IPS-18a (cell line): ENCODE results near the gene MXI1.

Experiments
- H3K27ac ChIP-seq: one replicate; pipeline ENCODE4 v1.5.1; 2013; ENCODE audit warnings: low read length
- H3K27me3 ChIP-seq: one replicate; pipeline ENCODE4 v1.6.1; 2013; ENCODE audit warnings: mild to moderate bottlenecking, low read length; ENCODE audit not compliant: control insufficient read depth, insufficient read depth
- H3K36me3 ChIP-seq: one replicate; pipeline ENCODE4 v1.6.1; 2013; ENCODE audit warnings: low read depth, low read length; ENCODE audit not compliant: control insufficient read depth
- H3K4me1 ChIP-seq: one replicate; pipeline ENCODE4 v1.6.1; 2013; ENCODE audit warnings: low read depth, low read length; ENCODE audit not compliant: control insufficient read depth
- H3K4me3 ChIP-seq: one replicate; pipeline ENCODE4 v1.5.1; 2013; ENCODE audit warnings: low read length
- H3K9ac ChIP-seq: one replicate; pipeline ENCODE4 v1.6.1; 2013; ENCODE audit warnings: mild to moderate bottlenecking, low read length, moderate library complexity
- H3K9me3 ChIP-seq: one replicate; pipeline ENCODE4 v1.6.1; 2013; ENCODE audit warnings: low read depth, low read length; ENCODE audit not compliant: control insufficient read depth

The MXI1 gene

GRCh38 chr10:110285501-110285900 is 78.1 kb downstream of the MXI1 start:
- Histone ChIP-seq H3K27ac (no peak overlapping the region), H3K36me3 (peaks cover 5% of the 10 kb centered on the region), H3K9ac (no peak overlapping the region), H3K4me1 (peaks cover 21% of the 10 kb centered on the region), H3K27me3 (no peaks in the 10 kb centered on the region), H3K4me3 (no peak overlapping the region), H3K9me3 (no peaks in the 10 kb centered on the region)

- Histone ChIP-seq H3K4me3 (no peak overlapping the region), H3K9me3 (no peaks in the 10 kb centered on the region), H3K27me3 (no peaks in the 10 kb centered on the region), H3K4me1 (peaks cover 21% of the 10 kb centered on the region), H3K9ac (no peak overlapping the region), H3K27ac (no peak overlapping the region), H3K36me3 (peaks cover 16% of the 10 kb centered on the region)
These were observed 79.4 kb downstream of the MXI1 start for GRCh38 chr10:110286841-110287240.

GRCh38 chr10:110296966-110297365 is 89.6 kb downstream of the MXI1 start:
- Histone ChIP-seq H3K27me3 (no peaks in the 10 kb centered on the region), H3K9me3 (no peaks in the 10 kb centered on the region), H3K36me3 (peaks cover 96% of the 10 kb centered on the region), H3K4me3 (no peak overlapping the region), H3K9ac (no peak overlapping the region), H3K27ac (no peak overlapping the region), H3K4me1 (no peaks in the 10 kb centered on the region)

GRCh38 chr10:110300486-110300986 is 93.1 kb downstream of the MXI1 start:
- no peaks in the 10 kb centered on the region for H3K27me3 ChIP-seq
- H3K9me3 ChIP-seq: no peaks in the 10 kb centered on the region
- H3K9ac ChIP-seq: no peak overlapping the region
- peaks cover 4% of the 10 kb centered on the region for H3K4me1 ChIP-seq
- no peak overlapping the region for H3K4me3 ChIP-seq
- H3K27ac ChIP-seq: no peak overlapping the region
- peaks cover 75% of the 10 kb centered on the region for H3K36me3 ChIP-seq

GRCh38 chr10:110303681-110304080 is 96.3 kb downstream of the MXI1 start:
- Histone ChIP-seq H3K4me1 (peaks cover 4% of the 10 kb centered on the region), H3K9me3 (no peaks in the 10 kb centered on the region), H3K27me3 (no peaks in the 10 kb centered on the region), H3K9ac (peak overlapping the region; percentile 99), H3K27ac (peak overlapping the region; percentile 81), H3K36me3 (peaks cover 46% of the 10 kb centered on the region), H3K4me3 (peak overlapping the region; percentile 98)

GRCh38 chr10:110304394-110304779 is 97.0 kb downstream of the MXI1 start:
- peaks cover 39% of the 10 kb centered on the region for H3K36me3 ChIP-seq
- peaks cover 4% of the 10 kb centered on the region for H3K4me1 ChIP-seq
- no peaks in the 10 kb centered on the region for H3K27me3 ChIP-seq
- H3K9ac ChIP-seq: peak overlapping the region; percentile 99
- peak overlapping the region; percentile 98 for H3K4me3 ChIP-seq
- no peaks in the 10 kb centered on the region for H3K9me3 ChIP-seq
- peak overlapping the region; percentile 81 for H3K27ac ChIP-seq

GRCh38 chr10:110304780-110305421 is 97.5 kb downstream of the MXI1 start, which contains the start of gene SMNDC1:
Gene SMNDC1, minus strand, starts transcription at chr10:110304920. Its CDS starts 1,333 bp downstream, at chr10:110303587.
- no peaks in the 10 kb centered on the region for H3K9me3 ChIP-seq
- H3K27me3 ChIP-seq: no peaks in the 10 kb centered on the region
- peaks cover 34% of the 10 kb centered on the region for H3K36me3 ChIP-seq
- peaks cover 4% of the 10 kb centered on the region for H3K4me1 ChIP-seq
- H3K9ac ChIP-seq: peak within 1 kb of the TSS; percentile 99
- peak within 1 kb of the TSS; percentile 81 for H3K27ac ChIP-seq
- peak within 1 kb of the TSS; percentile 98 for H3K4me3 ChIP-seq

- H3K9ac ChIP-seq: no peak overlapping the region
- peaks cover 4% of the 10 kb centered on the region for H3K4me1 ChIP-seq
- H3K27ac ChIP-seq: no peak overlapping the region
- no peaks in the 10 kb centered on the region for H3K27me3 ChIP-seq
- no peak overlapping the region for H3K4me3 ChIP-seq
- H3K9me3 ChIP-seq: no peaks in the 10 kb centered on the region
- peaks cover 24% of the 10 kb centered on the region for H3K36me3 ChIP-seq
These were observed 98.5 kb downstream of the MXI1 start for GRCh38 chr10:110305767-110306451.

- H3K27me3 ChIP-seq: no peaks in the 10 kb centered on the region
- H3K9ac ChIP-seq: no peak overlapping the region
- H3K9me3 ChIP-seq: no peaks in the 10 kb centered on the region
- peaks cover 7% of the 10 kb centered on the region for H3K4me1 ChIP-seq
- H3K4me3 ChIP-seq: no peak overlapping the region
- H3K27ac ChIP-seq: no peak overlapping the region
- H3K36me3 ChIP-seq: peaks cover 19% of the 10 kb centered on the region
These were observed 99.0 kb downstream of the MXI1 start for GRCh38 chr10:110306452-110306768.

GRCh38 chr10:110307805-110308204 is 100.4 kb downstream of the MXI1 start:
- H3K27ac ChIP-seq: no peak overlapping the region
- no peak overlapping the region for H3K4me3 ChIP-seq
- peaks cover 7% of the 10 kb centered on the region for H3K4me1 ChIP-seq
- no peak overlapping the region for H3K9ac ChIP-seq
- H3K36me3 ChIP-seq: peaks cover 5% of the 10 kb centered on the region
- H3K9me3 ChIP-seq: no peaks in the 10 kb centered on the region
- H3K27me3 ChIP-seq: no peaks in the 10 kb centered on the region

GRCh38 chr10:110310741-110311140 is 103.3 kb downstream of the MXI1 start:
- no peak overlapping the region for H3K27ac ChIP-seq
- no peak overlapping the region for H3K9ac ChIP-seq
- H3K36me3 ChIP-seq: no peaks in the 10 kb centered on the region
- no peak overlapping the region for H3K4me3 ChIP-seq
- peaks cover 3% of the 10 kb centered on the region for H3K4me1 ChIP-seq
- no peaks in the 10 kb centered on the region for H3K27me3 ChIP-seq
- no peaks in the 10 kb centered on the region for H3K9me3 ChIP-seq
